Measurements from ENCODE around the gene HS6ST3.

HS6ST3 gene

GRCh38 chr13:96819375-96819774, 729.5 kb downstream of the HS6ST3 start:
- no peaks in the 10 kb centered on the region for H3K9me3 ChIP-seq (ENCODE audit: control insufficient read depth, low read length)
- H3K36me3 ChIP-seq (ENCODE audit: control insufficient read depth, insufficient read depth, low read length): no peaks in the 10 kb centered on the region
- no peak overlapping the region for H3K4me3 ChIP-seq (ENCODE audit: insufficient read depth, low read depth, low read length)
- WGBS, 2 experiments: 91 to 93% methylated on average over 5 of the region's 5 CpGs
- H3K27me3 ChIP-seq (ENCODE audit: control insufficient read depth, insufficient read depth, low read length, poor library complexity, severe bottlenecking): no peaks in the 10 kb centered on the region
- peaks cover 5% of the 10 kb centered on the region for H3K4me1 ChIP-seq (ENCODE audit: control insufficient read depth, insufficient read depth, low read length)
- H3K27ac ChIP-seq (ENCODE audit: insufficient read depth, low read depth, low read length, poor library complexity, severe bottlenecking): no peak overlapping the region

GRCh38 chr13:96821381-96821780, 731.5 kb downstream of the HS6ST3 start:
- no peak overlapping the region for H3K27ac ChIP-seq (ENCODE audit: insufficient read depth, low read depth, low read length, poor library complexity, severe bottlenecking)
- WGBS, 2 experiments: 87% methylated on average over 1 of the region's 1 CpG; no CpG with 5 or more reads in 1 of the 2 experiments

GRCh38 chr13:96821971-96822370, 732.1 kb downstream of the HS6ST3 start:
- no peaks in the 10 kb centered on the region for H3K36me3 ChIP-seq (ENCODE audit: control insufficient read depth, insufficient read depth, low read length)
- 94 to 96% methylated on average over 9 of the region's 9 CpGs for WGBS, 2 experiments
- peaks cover under 1% of the 10 kb centered on the region for H3K4me1 ChIP-seq (ENCODE audit: control insufficient read depth, insufficient read depth, low read length)
- H3K4me3 ChIP-seq (ENCODE audit: insufficient read depth, low read depth, low read length): no peak overlapping the region
- H3K9me3 ChIP-seq (ENCODE audit: control insufficient read depth, low read length): no peaks in the 10 kb centered on the region
- H3K27me3 ChIP-seq (ENCODE audit: control insufficient read depth, insufficient read depth, low read length, poor library complexity, severe bottlenecking): no peaks in the 10 kb centered on the region
- H3K27ac ChIP-seq (ENCODE audit: insufficient read depth, low read depth, low read length, poor library complexity, severe bottlenecking): no peak overlapping the region

More at GRCh38 chr13:96821381-96821780, 731.5 kb downstream of the HS6ST3 start:
- no peak overlapping the region for H3K4me3 ChIP-seq (ENCODE audit: insufficient read depth, low read depth, low read length)
- H3K9me3 ChIP-seq (ENCODE audit: control insufficient read depth, low read length): no peaks in the 10 kb centered on the region
- H3K27me3 ChIP-seq (ENCODE audit: control insufficient read depth, insufficient read depth, low read length, poor library complexity, severe bottlenecking): no peaks in the 10 kb centered on the region
- no peaks in the 10 kb centered on the region for H3K36me3 ChIP-seq (ENCODE audit: control insufficient read depth, insufficient read depth, low read length)
- H3K4me1 ChIP-seq (ENCODE audit: control insufficient read depth, insufficient read depth, low read length): peaks cover 5% of the 10 kb centered on the region

- Histone ChIP-seq H3K4me3 (ENCODE audit: insufficient read depth, low read depth, low read length) (no peak overlapping the region), H3K27ac (ENCODE audit: insufficient read depth, low read depth, low read length, poor library complexity, severe bottlenecking) (no peak overlapping the region), H3K9me3 (ENCODE audit: control insufficient read depth, low read length) (no peaks in the 10 kb centered on the region), H3K27me3 (ENCODE audit: control insufficient read depth, insufficient read depth, low read length, poor library complexity, severe bottlenecking) (no peaks in the 10 kb centered on the region), H3K4me1 (ENCODE audit: control insufficient read depth, insufficient read depth, low read length) (no peaks in the 10 kb centered on the region), H3K36me3 (ENCODE audit: control insufficient read depth, insufficient read depth, low read length) (no peaks in the 10 kb centered on the region)
Measured at GRCh38 chr13:96822895-96823294, 733.0 kb downstream of the HS6ST3 start.

GRCh38 chr13:96824140-96824539, 734.2 kb downstream of the HS6ST3 start:
- Histone ChIP-seq H3K36me3 (ENCODE audit: control insufficient read depth, insufficient read depth, low read length) (no peaks in the 10 kb centered on the region), H3K4me3 (ENCODE audit: insufficient read depth, low read depth, low read length) (no peak overlapping the region), H3K27ac (ENCODE audit: insufficient read depth, low read depth, low read length, poor library complexity, severe bottlenecking) (no peak overlapping the region), H3K27me3 (ENCODE audit: control insufficient read depth, insufficient read depth, low read length, poor library complexity, severe bottlenecking) (no peaks in the 10 kb centered on the region), H3K4me1 (ENCODE audit: control insufficient read depth, insufficient read depth, low read length) (no peaks in the 10 kb centered on the region), H3K9me3 (ENCODE audit: control insufficient read depth, low read length) (no peaks in the 10 kb centered on the region)
- WGBS, 2 experiments: 95% methylated on average over 10 of the region's 10 CpGs

- Histone ChIP-seq H3K27ac (ENCODE audit: insufficient read depth, low read depth, low read length, poor library complexity, severe bottlenecking) (no peak overlapping the region), H3K4me1 (ENCODE audit: control insufficient read depth, insufficient read depth, low read length) (no peaks in the 10 kb centered on the region), H3K9me3 (ENCODE audit: control insufficient read depth, low read length) (no peaks in the 10 kb centered on the region), H3K4me3 (ENCODE audit: insufficient read depth, low read depth, low read length) (no peak overlapping the region), H3K27me3 (ENCODE audit: control insufficient read depth, insufficient read depth, low read length, poor library complexity, severe bottlenecking) (no peaks in the 10 kb centered on the region), H3K36me3 (ENCODE audit: control insufficient read depth, insufficient read depth, low read length) (no peaks in the 10 kb centered on the region)
- WGBS, 2 experiments: 89 to 94% methylated on average over 2 of the region's 3 CpGs
Measured at GRCh38 chr13:96825653-96826052, 735.7 kb downstream of the HS6ST3 start.

- 89 to 94% methylated on average over 4 of the region's 4 CpGs for WGBS, 2 experiments
- H3K9me3 ChIP-seq (ENCODE audit: control insufficient read depth, low read length): no peaks in the 10 kb centered on the region
- H3K4me3 ChIP-seq (ENCODE audit: insufficient read depth, low read depth, low read length): no peak overlapping the region
- H3K36me3 ChIP-seq (ENCODE audit: control insufficient read depth, insufficient read depth, low read length): no peaks in the 10 kb centered on the region
- H3K27me3 ChIP-seq (ENCODE audit: control insufficient read depth, insufficient read depth, low read length, poor library complexity, severe bottlenecking): no peaks in the 10 kb centered on the region
- H3K4me1 ChIP-seq (ENCODE audit: control insufficient read depth, insufficient read depth, low read length): no peaks in the 10 kb centered on the region
- no peak overlapping the region for H3K27ac ChIP-seq (ENCODE audit: insufficient read depth, low read depth, low read length, poor library complexity, severe bottlenecking)
Measured at GRCh38 chr13:96834626-96835025, 744.7 kb downstream of the HS6ST3 start.

GRCh38 chr13:96835546-96835945, 745.6 kb downstream of the HS6ST3 start:
- H3K36me3 ChIP-seq (ENCODE audit: control insufficient read depth, insufficient read depth, low read length): no peaks in the 10 kb centered on the region
- H3K4me3 ChIP-seq (ENCODE audit: insufficient read depth, low read depth, low read length): no peak overlapping the region
- no peaks in the 10 kb centered on the region for H3K4me1 ChIP-seq (ENCODE audit: control insufficient read depth, insufficient read depth, low read length)
- no peaks in the 10 kb centered on the region for H3K27me3 ChIP-seq (ENCODE audit: control insufficient read depth, insufficient read depth, low read length, poor library complexity, severe bottlenecking)
- no peaks in the 10 kb centered on the region for H3K9me3 ChIP-seq (ENCODE audit: control insufficient read depth, low read length)
- 94 to 96% methylated on average over 4 of the region's 4 CpGs for WGBS, 2 experiments
- no peak overlapping the region for H3K27ac ChIP-seq (ENCODE audit: insufficient read depth, low read depth, low read length, poor library complexity, severe bottlenecking)

- 80 to 100% methylated on average over 1 of the region's 1 CpG for WGBS, 2 experiments
- Histone ChIP-seq H3K27me3 (ENCODE audit: control insufficient read depth, insufficient read depth, low read length, poor library complexity, severe bottlenecking) (no peaks in the 10 kb centered on the region), H3K9me3 (ENCODE audit: control insufficient read depth, low read length) (no peaks in the 10 kb centered on the region), H3K4me1 (ENCODE audit: control insufficient read depth, insufficient read depth, low read length) (no peaks in the 10 kb centered on the region), H3K36me3 (ENCODE audit: control insufficient read depth, insufficient read depth, low read length) (no peaks in the 10 kb centered on the region), H3K27ac (ENCODE audit: insufficient read depth, low read depth, low read length, poor library complexity, severe bottlenecking) (no peak overlapping the region), H3K4me3 (ENCODE audit: insufficient read depth, low read depth, low read length) (no peak overlapping the region)
Measured at GRCh38 chr13:96836733-96837132, 746.8 kb downstream of the HS6ST3 start.

- Histone ChIP-seq H3K36me3 (ENCODE audit: control insufficient read depth, insufficient read depth, low read length) (no peaks in the 10 kb centered on the region), H3K27ac (ENCODE audit: insufficient read depth, low read depth, low read length, poor library complexity, severe bottlenecking) (no peak overlapping the region), H3K27me3 (ENCODE audit: control insufficient read depth, insufficient read depth, low read length, poor library complexity, severe bottlenecking) (no peaks in the 10 kb centered on the region), H3K9me3 (ENCODE audit: control insufficient read depth, low read length) (no peaks in the 10 kb centered on the region), H3K4me3 (ENCODE audit: insufficient read depth, low read depth, low read length) (no peak overlapping the region), H3K4me1 (ENCODE audit: control insufficient read depth, insufficient read depth, low read length) (no peaks in the 10 kb centered on the region)
- WGBS, 2 experiments: 81 to 94% methylated on average over 1 of the region's 1 CpG
Measured at GRCh38 chr13:96837809-96838208, 747.9 kb downstream of the HS6ST3 start.

GRCh38 chr13:96844195-96844594, 754.3 kb downstream of the HS6ST3 start:
- no peak overlapping the region for H3K4me3 ChIP-seq (ENCODE audit: insufficient read depth, low read depth, low read length)
- H3K4me1 ChIP-seq (ENCODE audit: control insufficient read depth, insufficient read depth, low read length): no peaks in the 10 kb centered on the region
- no peak overlapping the region for H3K27ac ChIP-seq (ENCODE audit: insufficient read depth, low read depth, low read length, poor library complexity, severe bottlenecking)
- H3K36me3 ChIP-seq (ENCODE audit: control insufficient read depth, insufficient read depth, low read length): no peaks in the 10 kb centered on the region
- no peaks in the 10 kb centered on the region for H3K9me3 ChIP-seq (ENCODE audit: control insufficient read depth, low read length)
- no peaks in the 10 kb centered on the region for H3K27me3 ChIP-seq (ENCODE audit: control insufficient read depth, insufficient read depth, low read length, poor library complexity, severe bottlenecking)

Measured in ectodermal cell (in vitro differentiated cells).